Liver (tissue), 9 donors: ENCODE results near the gene THRA. TPM values are rescaled to one million over a fixed set of nuclear protein-coding genes. Genes with fewer than 3 reads are reported as not detected.

ENCODE experiments used
- DNase-seq: peaks from one replicate; pipeline ENCODE4 v3.0.0-alpha.2; 2017; ENCODE audit warnings: low spot score
- H3K27ac ChIP-seq, 2 donors: one replicate each; pipeline ENCODE4 v1.7.0; 2013; ENCODE audit warnings: inconsistent platforms in 2 of 2, low read length in 2 of 2, control low read depth in 1 of 2, low read depth in 1 of 2, mild to moderate bottlenecking in 1 of 2
- H3K27me3 ChIP-seq, 4 donors: one replicate each; pipeline versions ENCODE4 v1.6.1 to v1.7.0; 2013; ENCODE audit warnings: low read length in 3 of 4, inconsistent platforms in 1 of 4, mild to moderate bottlenecking in 1 of 4, moderate library complexity in 1 of 4; ENCODE audit not compliant: control insufficient read depth in 4 of 4, insufficient read depth in 4 of 4
- H3K36me3 ChIP-seq, 4 donors: one replicate each; pipeline versions ENCODE4 v1.6.1 to v1.7.0; 2013; ENCODE audit warnings: low read length in 3 of 4, mild to moderate bottlenecking in 3 of 4, low read depth in 1 of 4, moderate library complexity in 1 of 4; ENCODE audit not compliant: control insufficient read depth in 4 of 4, insufficient read depth in 3 of 4
- H3K4me1 ChIP-seq, 4 donors: one replicate each; pipeline versions ENCODE4 v1.6.1 to v1.7.0; 2013; ENCODE audit warnings: low read length in 3 of 4, mild to moderate bottlenecking in 3 of 4, moderate library complexity in 1 of 4; ENCODE audit not compliant: control insufficient read depth in 4 of 4, insufficient read depth in 4 of 4
- H3K4me3 ChIP-seq, 3 donors: one replicate each; pipeline versions ENCODE4 v1.6.1 to v1.7.0; 2013; ENCODE audit warnings: low read length in 3 of 3, control low read depth in 1 of 3, low read depth in 1 of 3, mild to moderate bottlenecking in 1 of 3
- H3K9ac ChIP-seq, 2 donors: one replicate each; pipeline ENCODE4 v1.7.0; 2013; ENCODE audit warnings: low read length in 2 of 2, mild to moderate bottlenecking in 2 of 2, moderate library complexity in 2 of 2, control low read depth in 1 of 2, low read depth in 1 of 2
- H3K9me3 ChIP-seq, 4 donors: one replicate each; pipeline versions ENCODE4 v1.6.1 to v1.7.0; 2013; ENCODE audit warnings: low read length in 3 of 4; ENCODE audit not compliant: control insufficient read depth in 4 of 4
- ATF3 ChIP-seq: IDR thresholded peaks from 2 replicates; pipeline ENCODE4 v1.6.1; 2016; ENCODE audit warnings: antibody characterized with exemption
- EGR1 ChIP-seq, 2 donors: IDR thresholded peaks; 2 replicates each; pipeline ENCODE4 v1.6.1; 2016 to 2018; ENCODE audit warnings: antibody characterized with exemption in 2 of 2, low read depth in 2 of 2
- FOXA1 ChIP-seq: IDR thresholded peaks from 2 replicates; pipeline ENCODE4 v1.6.1; 2016; ENCODE audit warnings: antibody characterized with exemption
- FOXA2 ChIP-seq: IDR thresholded peaks from 2 replicates; pipeline ENCODE4 v1.6.1; 2016; ENCODE audit warnings: antibody characterized with exemption
- GABPA ChIP-seq, 2 donors: IDR thresholded peaks in 1 of 2; conservative IDR thresholded peaks in 1 of 2; 2 replicates each; pipeline ENCODE4 v1.6.1; 2016; ENCODE audit warnings: antibody characterized with exemption in 2 of 2, mild to moderate bottlenecking in 1 of 2, moderate library complexity in 1 of 2
- HNF4A ChIP-seq, 2 donors: conservative IDR thresholded peaks; 2 replicates each; pipeline ENCODE4 v1.6.1; 2016; ENCODE audit warnings: antibody characterized with exemption in 2 of 2, mild to moderate bottlenecking in 2 of 2
- HNF4G ChIP-seq: IDR thresholded peaks from 2 replicates; pipeline ENCODE4 v1.6.1; 2016; ENCODE audit warnings: antibody characterized with exemption
- JUND ChIP-seq, 2 donors: IDR thresholded peaks; 2 replicates each; pipeline ENCODE4 v1.6.1; 2016; ENCODE audit warnings: antibody characterized with exemption in 2 of 2
- MAX ChIP-seq: IDR thresholded peaks from 2 replicates; pipeline ENCODE4 v1.6.1; 2016; ENCODE audit warnings: antibody characterized with exemption
- NR2F2 ChIP-seq: IDR thresholded peaks from 2 replicates; pipeline ENCODE4 v1.6.1; 2016; ENCODE audit warnings: antibody characterized with exemption
- RAD21 ChIP-seq, 2 donors: IDR thresholded peaks; 2 replicates each; pipeline ENCODE4 v1.6.1; 2016; ENCODE audit warnings: antibody characterized with exemption in 2 of 2, mild to moderate bottlenecking in 2 of 2
- REST ChIP-seq: IDR thresholded peaks from 2 replicates; pipeline ENCODE4 v1.6.1; 2016; ENCODE audit warnings: antibody characterized with exemption, mild to moderate bottlenecking
- RXRA ChIP-seq, 2 donors: IDR thresholded peaks; 2 replicates each; pipeline ENCODE4 v1.6.1; 2017 to 2018; ENCODE audit warnings: antibody characterized with exemption in 2 of 2, mild to moderate bottlenecking in 1 of 2
- SP1 ChIP-seq: IDR thresholded peaks from 2 replicates; pipeline ENCODE4 v1.6.1; 2018; ENCODE audit warnings: antibody characterized with exemption, mild to moderate bottlenecking
- TAF1 ChIP-seq: conservative IDR thresholded peaks from 2 replicates; pipeline ENCODE4 v1.6.1; 2016; ENCODE audit warnings: antibody characterized with exemption, mild to moderate bottlenecking
- YY1 ChIP-seq: IDR thresholded peaks from 2 replicates; pipeline ENCODE4 v1.6.1; 2016; ENCODE audit warnings: antibody characterized with exemption, mild to moderate bottlenecking
- ZBTB33 ChIP-seq: IDR thresholded peaks from 2 replicates; pipeline ENCODE4 v1.6.1; 2016; ENCODE audit warnings: antibody characterized with exemption
- WGBS: extraction: QIAGEN DNeasy Blood & Tissue Kit; methylation state at CpG from one replicate; pipeline ENCODE4 v1.1.7; 2013; 5-methylcytosine and 5-hydroxymethylcytosine counted together
- polyA plus RNA-seq, 2 donors: library from polyadenylated mRNA; stranded (reverse) in 1 of 2; unstranded in 1 of 2; fragments of 200-250 nt in 1 of 2; fragments of >200 nt in 1 of 2; fragmentation: Nextera tagmentation in 1 of 2; extraction: Ambion mirVana in 1 of 2; gene quantifications; one replicate each; pipeline versions ENCODE4 v1.2.1 to v1.2.3, GENCODE V29; 2013 to 2015
- total RNA-seq, 2 donors: library from RNA; depleted of rRNA; stranded (reverse); fragments of >200 nt; gene quantifications; one replicate each; pipeline ENCODE4 v1.2.3, GENCODE V29; 2014
- TF ChIP-seq, protein P1 (sequence below): fragments of 150-350 bp; IDR thresholded peaks from 2 replicates; pipeline ENCODE4 v1.5.1; 2017; ENCODE audit warnings: improper control_type of control experiment, low read depth, low read length; ENCODE audit not compliant: missing input control
- donor health status: healthy.
- donor health status: healthy.
- donor health status: healthy.
- donor health status: healthy.
- donor health status: healthy.

The THRA gene
- total and polyA plus RNA-seq, 4 donors, result 3.2 to 10.3 (median 7.4) TPM

DNA sequence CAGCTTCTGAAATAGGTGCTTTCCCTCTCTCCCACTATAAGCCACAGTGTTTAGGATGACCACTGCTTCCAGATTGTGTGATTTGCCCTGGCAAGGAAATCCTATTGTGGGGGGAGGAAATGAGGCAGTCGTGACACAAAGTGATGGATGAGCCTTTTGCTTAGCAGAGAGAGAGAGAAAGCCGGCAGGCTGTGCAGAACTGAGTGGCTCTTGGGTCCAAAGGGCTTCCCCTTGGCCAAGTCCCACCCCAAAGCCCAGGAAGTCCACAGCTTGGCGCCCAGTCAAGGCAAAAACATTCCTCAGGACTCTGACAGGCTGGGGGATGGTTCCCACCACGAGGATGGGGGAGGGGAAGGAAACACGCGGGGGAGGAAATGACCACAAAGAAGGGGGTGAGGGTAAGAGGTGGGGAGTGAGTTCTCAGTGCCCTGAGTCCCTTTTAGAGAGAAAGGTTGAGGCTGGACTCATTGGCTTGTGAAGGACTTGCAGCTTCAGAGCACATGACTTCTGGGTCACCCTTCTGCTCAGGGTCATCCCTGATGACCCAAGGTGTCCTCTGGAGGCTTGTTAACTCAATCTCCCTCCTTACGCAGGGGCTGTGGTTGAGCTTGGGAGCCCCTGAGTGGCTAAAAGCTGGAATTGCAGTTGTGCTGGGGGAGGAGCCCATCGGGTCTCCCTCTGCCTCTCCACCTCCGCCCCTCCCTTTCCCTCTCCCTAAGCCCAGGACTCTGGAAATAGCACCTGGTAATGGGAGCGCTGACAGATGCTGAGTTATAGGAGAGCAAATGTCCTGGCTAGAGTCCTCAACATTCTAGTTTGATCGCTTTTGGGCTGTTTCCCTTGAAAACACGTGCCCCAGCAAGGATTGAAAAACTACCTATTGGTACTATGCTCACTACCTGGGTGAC is 48.7 kb downstream of the THRA start:
- peak; percentile 89 for TF ChIP-seq SP1
- TF ChIP-seq REST, result peak; percentile 30
- peak; percentile 34 for TF ChIP-seq HNF4G
- TF ChIP-seq RAD21 (IDR thresholded peaks at IDR 0.05), result peak; percentile 92 to 93
- TF ChIP-seq RXRA (IDR thresholded peaks at IDR 0.05), result peak; percentile 69 to 87
- no peak for TF ChIP-seq ZBTB33
- peak; percentile 76 to 83 for TF ChIP-seq HNF4A (conservative IDR thresholded peaks at IDR 0.05)
- TF ChIP-seq, protein P1, sequence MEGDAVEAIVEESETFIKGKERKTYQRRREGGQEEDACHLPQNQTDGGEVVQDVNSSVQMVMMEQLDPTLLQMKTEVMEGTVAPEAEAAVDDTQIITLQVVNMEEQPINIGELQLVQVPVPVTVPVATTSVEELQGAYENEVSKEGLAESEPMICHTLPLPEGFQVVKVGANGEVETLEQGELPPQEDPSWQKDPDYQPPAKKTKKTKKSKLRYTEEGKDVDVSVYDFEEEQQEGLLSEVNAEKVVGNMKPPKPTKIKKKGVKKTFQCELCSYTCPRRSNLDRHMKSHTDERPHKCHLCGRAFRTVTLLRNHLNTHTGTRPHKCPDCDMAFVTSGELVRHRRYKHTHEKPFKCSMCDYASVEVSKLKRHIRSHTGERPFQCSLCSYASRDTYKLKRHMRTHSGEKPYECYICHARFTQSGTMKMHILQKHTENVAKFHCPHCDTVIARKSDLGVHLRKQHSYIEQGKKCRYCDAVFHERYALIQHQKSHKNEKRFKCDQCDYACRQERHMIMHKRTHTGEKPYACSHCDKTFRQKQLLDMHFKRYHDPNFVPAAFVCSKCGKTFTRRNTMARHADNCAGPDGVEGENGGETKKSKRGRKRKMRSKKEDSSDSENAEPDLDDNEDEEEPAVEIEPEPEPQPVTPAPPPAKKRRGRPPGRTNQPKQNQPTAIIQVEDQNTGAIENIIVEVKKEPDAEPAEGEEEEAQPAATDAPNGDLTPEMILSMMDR, result peak; percentile 90
- peak; percentile 53 for TF ChIP-seq ATF3
- peak; percentile 14 to 25 for TF ChIP-seq JUND (IDR thresholded peaks at IDR 0.05)
- no peak for TF ChIP-seq FOXA2
- TF ChIP-seq TAF1, result no peak
- TF ChIP-seq YY1, result peak; percentile 8
- TF ChIP-seq FOXA1, result no peak
- TF ChIP-seq MAX, result peak; percentile 86
- TF ChIP-seq GABPA (IDR thresholded peaks at IDR 0.05 in 1 of 2, conservative IDR thresholded peaks at IDR 0.05 in 1 of 2), result peak; percentile 20 to 66
- peak; percentile 12 to 74 for TF ChIP-seq EGR1 (IDR thresholded peaks at IDR 0.05; ENCODE audit: low read depth in 2 of 2)
- TF ChIP-seq NR2F2, result peak; percentile 97
- peak; percentile 78 for DNase-seq
- peaks cover 11 to 82% (median 63%) of the 10 kb centered on the region in 4 donors for H3K4me1 ChIP-seq
- H3K9ac ChIP-seq, result peak overlapping the region; percentile 56 to 88
- WGBS, result under 1% methylated on average over 12 of the region's 12 CpGs
- no peaks in the 10 kb centered on the region for H3K36me3 ChIP-seq
- H3K4me3 ChIP-seq, result no peak overlapping the region
- no peaks in the 10 kb centered on the region for H3K9me3 ChIP-seq
- no peaks in the 10 kb centered on the region for H3K27me3 ChIP-seq
- peak overlapping the region; percentile 86 to 99 for H3K27ac ChIP-seq
